Keratinocyte (primary cell): ENCODE results near the gene CLEC4C. TPM values are rescaled to one million over a fixed set of nuclear protein-coding genes. Genes with fewer than 3 reads are reported as not detected.

Experiments used
- DNase-seq: peaks from one replicate; pipeline ENCODE4 v3.0.0-alpha.2; 2011; ENCODE audit warnings: low read depth, missing footprints, low spot score
- FAIRE-seq: peaks from 2 replicates; lab custom pipeline; 2011; peaks lifted over from hg19 to GRCh38; lab: Jason Lieb, UNC
- H2AFZ ChIP-seq: 2 replicates; pipeline ENCODE4 v1.6.0; 2012; ENCODE audit warnings: low read length, control low read depth, inconsistent platforms; ENCODE audit not compliant: control insufficient read depth
- H3K27ac ChIP-seq: 2 replicates; pipeline ENCODE4 v1.5.1; 2011; ENCODE audit warnings: low read length; ENCODE audit not compliant: control insufficient read depth, insufficient read depth
- H3K27me3 ChIP-seq: 3 replicates; pipeline ENCODE4 v1.6.0; 2011; ENCODE audit warnings: low read length; ENCODE audit not compliant: control insufficient read depth, insufficient read depth; ENCODE audit errors: extremely low read depth
- H3K36me3 ChIP-seq, 2 experiments: 2 replicates in 1 of 2; 3 replicates in 1 of 2; pipeline ENCODE4 v1.5.1; 2011; ENCODE audit warnings: low read length in 2 of 2, mild to moderate bottlenecking in 1 of 2; ENCODE audit not compliant: control insufficient read depth in 2 of 2, insufficient read depth in 2 of 2; ENCODE audit errors: extremely low read depth in 1 of 2
- H3K4me1 ChIP-seq: 3 replicates; pipeline ENCODE4 v1.5.1; 2011; ENCODE audit warnings: low read length; ENCODE audit not compliant: control insufficient read depth, insufficient read depth; ENCODE audit errors: extremely low read depth
- H3K4me2 ChIP-seq: 3 replicates; pipeline ENCODE4 v1.6.0; 2011; ENCODE audit warnings: low read depth, low read length; ENCODE audit not compliant: control insufficient read depth, insufficient read depth; ENCODE audit errors: extremely low read depth
- H3K4me3 ChIP-seq, 3 experiments: fragments of 200-600 bp in 1 of 3; sonication (generic) in 1 of 3; 2 replicates in 2 of 3; 3 replicates in 1 of 3; pipeline ENCODE4 v1.5.1; 2011 to 2016; ENCODE audit warnings: low read length in 3 of 3, mild to moderate bottlenecking in 3 of 3, control low read depth in 2 of 3, inconsistent platforms in 1 of 3, low read depth in 1 of 3, mixed read lengths in 1 of 3, mixed run types in 1 of 3, moderate library complexity in 1 of 3; ENCODE audit not compliant: control insufficient read depth in 2 of 3, insufficient read depth in 2 of 3; ENCODE audit errors: extremely low read depth in 1 of 3
- H3K79me2 ChIP-seq: 2 replicates; pipeline ENCODE4 v1.6.0; 2012; ENCODE audit warnings: low read length; ENCODE audit not compliant: control insufficient read depth, insufficient read depth
- H3K9ac ChIP-seq: 3 replicates; pipeline ENCODE4 v1.6.0; 2011; ENCODE audit warnings: low read length; ENCODE audit not compliant: control insufficient read depth, insufficient read depth; ENCODE audit errors: extremely low read depth
- H3K9me1 ChIP-seq: 3 replicates; pipeline ENCODE4 v1.6.0; 2011; ENCODE audit warnings: low read length; ENCODE audit not compliant: control insufficient read depth, insufficient read depth; ENCODE audit errors: extremely low read depth
- H3K9me3 ChIP-seq: 2 replicates; pipeline ENCODE4 v1.5.1; 2012; ENCODE audit warnings: low read depth, low read length; ENCODE audit not compliant: control insufficient read depth
- H4K20me1 ChIP-seq: 3 replicates; pipeline ENCODE4 v1.6.0; 2011; ENCODE audit warnings: low read length; ENCODE audit not compliant: control insufficient read depth, insufficient read depth; ENCODE audit errors: extremely low read depth
- CTCF ChIP-seq, 3 experiments: IDR thresholded peaks in 1 of 3; conservative IDR thresholded peaks in 1 of 3; optimal IDR thresholded peaks in 1 of 3; 2 replicates in 2 of 3; 3 replicates in 1 of 3; pipeline versions ENCODE3 to v1.5.1; 2011; ENCODE audit warnings: low read length in 3 of 3, mild to moderate bottlenecking in 3 of 3, moderate library complexity in 2 of 3, control low read depth in 1 of 3, inconsistent platforms in 1 of 3; ENCODE audit not compliant: insufficient read depth in 2 of 3; ENCODE audit errors: extremely low read depth in 1 of 3
- EZH2 ChIP-seq: IDR thresholded peaks from one replicate; pipeline ENCODE4 v1.6.1; 2012; ENCODE audit warnings: inconsistent platforms, mild to moderate bottlenecking, low read length, moderate library complexity
- dilution Hi-C: fragments of 300-500 bp; cut with MboI; formaldehyde crosslinking; loops from one replicate; pipeline ENCODE4 v1.7.0; 2020; ENCODE audit warnings: low sequenced_read_pairs; ENCODE audit not compliant: extremely low pct_ligation_motif_present
- polyA plus RNA-seq, 5 experiments: library from polyadenylated mRNA; depleted of rRNA in 3 of 5; stranded (reverse) in 3 of 5; stranded (forward) in 1 of 5; unstranded in 1 of 5; fragments of >200 nt; gene quantifications; 1 replicate in 1 of 5; 2 replicates in 3 of 5; 3 replicates in 1 of 5; pipeline versions ENCODE4 v1.2.1 to v1.2.3, GENCODE V29; 2011 to 2012; ENCODE audit warnings: missing spikeins in 2 of 5, low read depth in 1 of 5, low replicate concordance in 1 of 5

Gene CLEC4C
- polyA plus RNA-seq, 1 donor (not counting 4 experiments of a cell fraction or from before 2014, with no cell fraction given), result not detected

GRCh38 chr12:7705846-7706245 is 41.3 kb downstream of the CLEC4C start:
- H3K79me2 ChIP-seq, result no peaks in the 10 kb centered on the region
- H3K9ac ChIP-seq, result no peak overlapping the region
- H3K9me3 ChIP-seq, result no peaks in the 10 kb centered on the region
- no peak overlapping the region for H2AFZ ChIP-seq
- H4K20me1 ChIP-seq, result no peaks in the 10 kb centered on the region
- H3K4me3 ChIP-seq, result no peak overlapping the region
- no peaks in the 10 kb centered on the region for H3K36me3 ChIP-seq
- dilution Hi-C loops, result no loop called here
- DNase-seq (no peak), FAIRE-seq (no peak)
- TF ChIP-seq CTCF (optimal IDR thresholded peaks at IDR 0.05 in 1 of 3, IDR thresholded peaks at IDR 0.05 in 1 of 3, conservative IDR thresholded peaks at IDR 0.05 in 1 of 3; ENCODE audit: extremely low read depth in 1 of 3, insufficient read depth in 2 of 3, low read length in 3 of 3) (no peak), EZH2 (no peak)
- H3K27ac ChIP-seq, result no peak overlapping the region
- H3K4me1 ChIP-seq, result no peaks in the 10 kb centered on the region
- no peaks in the 10 kb centered on the region for H3K27me3 ChIP-seq
- no peak overlapping the region for H3K4me2 ChIP-seq
- H3K9me1 ChIP-seq, result no peaks in the 10 kb centered on the region

- no peaks in the 10 kb centered on the region for H4K20me1 ChIP-seq
- dilution Hi-C loops, result no loop called here
- H3K9me3 ChIP-seq, result no peaks in the 10 kb centered on the region
- no peak for DNase-seq
- H3K36me3 ChIP-seq, result no peaks in the 10 kb centered on the region
- H3K9me1 ChIP-seq, result no peaks in the 10 kb centered on the region
- no peaks in the 10 kb centered on the region for H3K27me3 ChIP-seq
- H3K79me2 ChIP-seq, result no peaks in the 10 kb centered on the region
- FAIRE-seq, result no peak
- H3K4me1 ChIP-seq, result no peaks in the 10 kb centered on the region
- no peak within 1 kb of the TSS for H3K4me3 ChIP-seq
- H3K9ac ChIP-seq, result no peak within 1 kb of the TSS
- H3K4me2 ChIP-seq, result no peak within 1 kb of the TSS
- no peak within 1 kb of the TSS for H2AFZ ChIP-seq
- TF ChIP-seq EZH2 (no peak), CTCF (optimal IDR thresholded peaks at IDR 0.05 in 1 of 3, IDR thresholded peaks at IDR 0.05 in 1 of 3, conservative IDR thresholded peaks at IDR 0.05 in 1 of 3; ENCODE audit: extremely low read depth in 1 of 3, insufficient read depth in 2 of 3, low read length in 3 of 3) (no peak)
- no peak within 1 kb of the TSS for H3K27ac ChIP-seq
Measured at GRCh38 chr12:7695566-7696197, 51.5 kb downstream of the CLEC4C start, which contains the start of gene GDF3. Gene GDF3, minus strand, starts transcription at chr12:7695775. Its CDS starts 47 bp downstream, at chr12:7695728.
